Measurements from ENCODE around the gene PPP3R1. TPM values are rescaled to one million over a fixed set of nuclear protein-coding genes. Genes with fewer than 3 reads are reported as not detected.

Gene PPP3R1
- total and polyA plus RNA-seq, 9 of the 15 experiments (the other 6 are each of a cell fraction or from before 2014, with no cell fraction given), result 3.7 to 70.0 (median 24.8) TPM

DNA sequence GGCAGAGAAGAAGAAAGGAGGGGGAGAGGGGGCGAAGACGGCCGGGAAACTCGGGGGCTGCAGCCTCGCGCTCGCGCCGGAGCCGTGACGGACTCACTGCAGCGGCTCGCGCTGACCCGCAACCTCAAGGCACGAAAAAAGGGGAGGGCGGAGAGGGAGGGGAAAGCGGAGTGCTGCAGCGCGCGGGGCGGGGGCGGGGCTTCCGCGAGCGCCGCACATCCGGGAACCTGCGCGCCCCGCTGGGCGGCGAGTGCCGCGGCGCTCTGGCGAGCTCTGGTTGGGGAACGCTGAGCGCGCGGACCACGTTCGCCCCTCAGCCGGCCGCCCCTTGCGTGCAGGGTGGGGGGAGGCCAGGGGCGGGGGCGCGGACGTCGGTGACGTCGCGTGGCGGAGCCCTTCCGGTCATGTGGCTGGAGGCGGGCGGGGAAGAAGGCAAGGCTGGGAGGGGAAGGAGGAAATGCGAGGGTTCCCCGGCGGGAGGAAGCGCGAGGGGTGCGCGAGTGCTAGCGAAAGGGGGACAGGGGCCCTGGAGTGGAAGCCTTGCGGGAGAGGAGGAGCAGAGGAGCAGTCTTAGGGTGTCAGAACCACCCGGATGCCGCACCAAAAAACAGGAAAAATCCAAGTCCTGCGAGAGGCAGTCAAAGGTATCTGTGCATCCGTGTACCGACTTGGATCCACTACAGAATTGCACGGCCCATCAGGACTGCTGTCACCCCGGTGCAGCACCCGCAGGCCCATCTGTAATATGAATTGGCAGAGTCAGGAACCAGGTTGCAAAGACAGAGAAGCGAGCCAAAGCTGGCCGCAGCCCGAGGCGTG lies at the start of gene PPP3R1 (continued):
- TF ChIP-seq SMAD1 (IDR thresholded peaks at IDR 0.05; ENCODE audit: low read depth, low read length, partially characterized antibody) (no peak), OTX1 (CRISPR knock-in tag; IDR thresholded peaks at IDR 0.05) (no peak), GATA2 (CRISPR knock-in tag; IDR thresholded peaks at IDR 0.05) (no peak), BCL6 (CRISPR knock-in tag; IDR thresholded peaks at IDR 0.05) (no peak), CBFB (CRISPR knock-in tag; IDR thresholded peaks at IDR 0.05) (no peak), ESRRA (IDR thresholded peaks at IDR 0.05; ENCODE audit: borderline replicate concordance, low read depth) (no peak; the same call in 1 of the 2 replicates), LEF1 (IDR thresholded peaks at IDR 0.05) (no peak), FOXJ3 (CRISPR knock-in tag; IDR thresholded peaks at IDR 0.05) (no peak), HCFC1 (IDR thresholded peaks at IDR 0.05; ENCODE audit: low read depth, low read length) (peak; percentile 35), ZBTB8A (IDR thresholded peaks at IDR 0.05; ENCODE audit: partially characterized antibody) (no peak)
- TF ChIP-seq, protein P1, sequence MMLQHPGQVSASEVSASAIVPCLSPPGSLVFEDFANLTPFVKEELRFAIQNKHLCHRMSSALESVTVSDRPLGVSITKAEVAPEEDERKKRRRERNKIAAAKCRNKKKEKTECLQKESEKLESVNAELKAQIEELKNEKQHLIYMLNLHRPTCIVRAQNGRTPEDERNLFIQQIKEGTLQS (IDR thresholded peaks at IDR 0.05), result no peak
- TF ChIP-seq, protein P1 (CRISPR knock-in tag; conservative IDR thresholded peaks at IDR 0.05), result no peak
- TF ChIP-seq, protein P2, sequence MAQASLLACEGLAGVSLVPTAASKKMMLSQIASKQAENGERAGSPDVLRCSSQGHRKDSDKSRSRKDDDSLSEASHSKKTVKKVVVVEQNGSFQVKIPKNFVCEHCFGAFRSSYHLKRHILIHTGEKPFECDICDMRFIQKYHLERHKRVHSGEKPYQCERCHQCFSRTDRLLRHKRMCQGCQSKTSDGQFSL (CRISPR knock-in tag; IDR thresholded peaks at IDR 0.05), result peak; percentile 36; the same call in 1 of the 2 replicates
- TF ChIP-seq, protein P2 (tag; IDR thresholded peaks at IDR 0.05), result no peak; a peak in 1 of 4 replicates
- TF ChIP-seq, protein P3, sequence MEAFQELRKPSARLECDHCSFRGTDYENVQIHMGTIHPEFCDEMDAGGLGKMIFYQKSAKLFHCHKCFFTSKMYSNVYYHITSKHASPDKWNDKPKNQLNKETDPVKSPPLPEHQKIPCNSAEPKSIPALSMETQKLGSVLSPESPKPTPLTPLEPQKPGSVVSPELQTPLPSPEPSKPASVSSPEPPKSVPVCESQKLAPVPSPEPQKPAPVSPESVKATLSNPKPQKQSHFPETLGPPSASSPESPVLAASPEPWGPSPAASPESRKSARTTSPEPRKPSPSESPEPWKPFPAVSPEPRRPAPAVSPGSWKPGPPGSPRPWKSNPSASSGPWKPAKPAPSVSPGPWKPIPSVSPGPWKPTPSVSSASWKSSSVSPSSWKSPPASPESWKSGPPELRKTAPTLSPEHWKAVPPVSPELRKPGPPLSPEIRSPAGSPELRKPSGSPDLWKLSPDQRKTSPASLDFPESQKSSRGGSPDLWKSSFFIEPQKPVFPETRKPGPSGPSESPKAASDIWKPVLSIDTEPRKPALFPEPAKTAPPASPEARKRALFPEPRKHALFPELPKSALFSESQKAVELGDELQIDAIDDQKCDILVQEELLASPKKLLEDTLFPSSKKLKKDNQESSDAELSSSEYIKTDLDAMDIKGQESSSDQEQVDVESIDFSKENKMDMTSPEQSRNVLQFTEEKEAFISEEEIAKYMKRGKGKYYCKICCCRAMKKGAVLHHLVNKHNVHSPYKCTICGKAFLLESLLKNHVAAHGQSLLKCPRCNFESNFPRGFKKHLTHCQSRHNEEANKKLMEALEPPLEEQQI (IDR thresholded peaks at IDR 0.05), result no peak
- TF ChIP-seq, protein P4, sequence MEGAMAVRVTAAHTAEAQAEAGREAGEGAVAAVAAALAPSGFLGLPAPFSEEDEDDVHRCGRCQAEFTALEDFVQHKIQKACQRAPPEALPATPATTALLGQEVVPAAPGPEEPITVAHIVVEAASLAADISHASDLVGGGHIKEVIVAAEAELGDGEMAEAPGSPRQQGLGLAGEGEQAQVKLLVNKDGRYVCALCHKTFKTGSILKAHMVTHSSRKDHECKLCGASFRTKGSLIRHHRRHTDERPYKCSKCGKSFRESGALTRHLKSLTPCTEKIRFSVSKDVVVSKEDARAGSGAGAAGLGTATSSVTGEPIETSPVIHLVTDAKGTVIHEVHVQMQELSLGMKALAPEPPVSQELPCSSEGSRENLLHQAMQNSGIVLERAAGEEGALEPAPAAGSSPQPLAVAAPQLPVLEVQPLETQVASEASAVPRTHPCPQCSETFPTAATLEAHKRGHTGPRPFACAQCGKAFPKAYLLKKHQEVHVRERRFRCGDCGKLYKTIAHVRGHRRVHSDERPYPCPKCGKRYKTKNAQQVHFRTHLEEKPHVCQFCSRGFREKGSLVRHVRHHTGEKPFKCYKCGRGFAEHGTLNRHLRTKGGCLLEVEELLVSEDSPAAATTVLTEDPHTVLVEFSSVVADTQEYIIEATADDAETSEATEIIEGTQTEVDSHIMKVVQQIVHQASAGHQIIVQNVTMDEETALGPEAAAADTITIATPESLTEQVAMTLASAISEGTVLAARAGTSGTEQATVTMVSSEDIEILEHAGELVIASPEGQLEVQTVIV (CRISPR knock-in tag; IDR thresholded peaks at IDR 0.05; ENCODE audit: borderline replicate concordance), result no peak
- TF ChIP-seq, protein P5, sequence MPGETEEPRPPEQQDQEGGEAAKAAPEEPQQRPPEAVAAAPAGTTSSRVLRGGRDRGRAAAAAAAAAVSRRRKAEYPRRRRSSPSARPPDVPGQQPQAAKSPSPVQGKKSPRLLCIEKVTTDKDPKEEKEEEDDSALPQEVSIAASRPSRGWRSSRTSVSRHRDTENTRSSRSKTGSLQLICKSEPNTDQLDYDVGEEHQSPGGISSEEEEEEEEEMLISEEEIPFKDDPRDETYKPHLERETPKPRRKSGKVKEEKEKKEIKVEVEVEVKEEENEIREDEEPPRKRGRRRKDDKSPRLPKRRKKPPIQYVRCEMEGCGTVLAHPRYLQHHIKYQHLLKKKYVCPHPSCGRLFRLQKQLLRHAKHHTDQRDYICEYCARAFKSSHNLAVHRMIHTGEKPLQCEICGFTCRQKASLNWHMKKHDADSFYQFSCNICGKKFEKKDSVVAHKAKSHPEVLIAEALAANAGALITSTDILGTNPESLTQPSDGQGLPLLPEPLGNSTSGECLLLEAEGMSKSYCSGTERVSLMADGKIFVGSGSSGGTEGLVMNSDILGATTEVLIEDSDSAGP (CRISPR knock-in tag; IDR thresholded peaks at IDR 0.05), result no peak
- TF ChIP-seq, protein P6, sequence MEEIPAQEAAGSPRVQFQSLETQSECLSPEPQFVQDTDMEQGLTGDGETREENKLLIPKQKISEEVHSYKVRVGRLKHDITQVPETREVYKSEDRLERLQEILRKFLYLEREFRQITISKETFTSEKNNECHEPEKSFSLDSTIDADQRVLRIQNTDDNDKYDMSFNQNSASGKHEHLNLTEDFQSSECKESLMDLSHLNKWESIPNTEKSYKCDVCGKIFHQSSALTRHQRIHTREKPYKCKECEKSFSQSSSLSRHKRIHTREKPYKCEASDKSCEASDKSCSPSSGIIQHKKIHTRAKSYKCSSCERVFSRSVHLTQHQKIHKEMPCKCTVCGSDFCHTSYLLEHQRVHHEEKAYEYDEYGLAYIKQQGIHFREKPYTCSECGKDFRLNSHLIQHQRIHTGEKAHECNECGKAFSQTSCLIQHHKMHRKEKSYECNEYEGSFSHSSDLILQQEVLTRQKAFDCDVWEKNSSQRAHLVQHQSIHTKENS (CRISPR knock-in tag; IDR thresholded peaks at IDR 0.05), result no peak

Data from K562 (cell line).